Thoracic aorta (tissue), 2 donors: ENCODE measurements around the gene CHSY1. TPM values are rescaled to one million over a fixed set of nuclear protein-coding genes. Genes with fewer than 3 reads are reported as not detected.

ENCODE experiments used
- ATAC-seq: fragments of 150-250 bp; one replicate; pipeline ENCODE4 v1.8.0; 2017; ENCODE audit warnings: low read depth; ENCODE audit not compliant: insufficient number of reproducible peaks, low FRiP score
- DNase-seq: peaks from one replicate; pipeline ENCODE4 v3.0.0-alpha.2; 2020; ENCODE audit warnings: low spot score
- H3K27ac ChIP-seq, 2 donors: fragments of 200-600 bp; sonication (generic); 1 replicate in 1 of 2; 2 replicates in 1 of 2; pipeline ENCODE4 v1.5.1; 2016; ENCODE audit warnings: mild to moderate bottlenecking in 2 of 2, moderate library complexity in 2 of 2
- H3K27me3 ChIP-seq: fragments of 200-600 bp; sonication (generic); replicated peaks from 2 replicates; pipeline ENCODE4 v1.6.0; 2016; ENCODE audit warnings: mild to moderate bottlenecking; ENCODE audit not compliant: insufficient read depth
- H3K36me3 ChIP-seq: fragments of 200-600 bp; sonication (generic); one replicate; pipeline ENCODE4 v1.5.1; 2016
- H3K4me1 ChIP-seq, 2 donors: fragments of 200-600 bp; sonication (generic); 1 replicate in 1 of 2; 2 replicates in 1 of 2; pipeline versions ENCODE4 v1.5.1 to v1.6.0; 2016; ENCODE audit warnings: low read depth in 2 of 2, mild to moderate bottlenecking in 1 of 2; ENCODE audit not compliant: control insufficient read depth in 1 of 2
- H3K4me3 ChIP-seq: fragments of 200-600 bp; sonication (generic); 2 replicates; pipeline ENCODE4 v1.5.1; 2016; ENCODE audit warnings: mild to moderate bottlenecking
- H3K9me3 ChIP-seq: fragments of 200-600 bp; sonication (generic); 2 replicates; pipeline ENCODE4 v1.5.1; 2016
- CTCF ChIP-seq: fragments of 200-600 bp; sonication (generic); IDR thresholded peaks from one replicate; pipeline ENCODE4 v1.5.1; 2019; ENCODE audit warnings: antibody characterized with exemption
- total RNA-seq, 2 donors: library from RNA; depleted of rRNA; stranded (reverse); fragments of >200 nt; gene quantifications; one replicate each; pipeline versions ENCODE4 v1.1.0 to v1.2.3, GENCODE V29; 2016

CHSY1 gene
- total RNA-seq, 2 donors from 2014 or later = 35.7 to 153 TPM

- TF ChIP-seq CTCF = no peak
- DNase-seq (no peak), ATAC-seq (no peak)
- Histone ChIP-seq H3K27ac (peak overlapping the region in 1 of 2 donors; percentile 43), H3K27me3 (no peaks in the 10 kb centered on the region), H3K4me1 (peaks cover 46 to 83% of the 10 kb centered on the region in 2 donors), H3K9me3 (no peaks in the 10 kb centered on the region), H3K36me3 (no peaks in the 10 kb centered on the region), H3K4me3 (no peak overlapping the region)
These were observed 41.4 kb downstream of the CHSY1 start for GRCh38 chr15:101210466-101210865.

DNA sequence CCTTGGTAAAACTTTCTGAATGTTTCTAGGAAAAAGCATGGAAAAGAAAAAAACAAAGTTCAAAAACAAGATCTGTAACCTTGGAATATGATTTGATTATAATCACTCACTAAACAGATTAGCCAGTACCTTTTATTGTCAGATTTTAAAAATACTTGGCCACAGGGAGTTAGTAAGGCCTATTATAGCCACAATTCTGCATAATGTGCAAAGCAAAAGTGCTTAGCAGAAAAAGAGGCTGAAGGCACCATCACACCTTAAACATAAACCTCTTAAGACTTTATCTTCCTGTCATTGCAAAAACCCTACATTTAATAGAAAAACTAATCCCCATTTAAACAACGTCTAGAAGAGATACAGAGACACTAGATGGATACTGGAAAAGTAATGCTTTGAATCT is 41.8 kb downstream of the CHSY1 start:
- no peak for ATAC-seq
- no peak for TF ChIP-seq CTCF
- Histone ChIP-seq H3K9me3 (no peaks in the 10 kb centered on the region), H3K27ac (peak overlapping the region in 1 of 2 donors; percentile 43), H3K4me1 (peaks cover 48 to 87% of the 10 kb centered on the region in 2 donors), H3K4me3 (no peak overlapping the region), H3K27me3 (no peaks in the 10 kb centered on the region), H3K36me3 (no peaks in the 10 kb centered on the region)
- no peak for DNase-seq

DNA sequence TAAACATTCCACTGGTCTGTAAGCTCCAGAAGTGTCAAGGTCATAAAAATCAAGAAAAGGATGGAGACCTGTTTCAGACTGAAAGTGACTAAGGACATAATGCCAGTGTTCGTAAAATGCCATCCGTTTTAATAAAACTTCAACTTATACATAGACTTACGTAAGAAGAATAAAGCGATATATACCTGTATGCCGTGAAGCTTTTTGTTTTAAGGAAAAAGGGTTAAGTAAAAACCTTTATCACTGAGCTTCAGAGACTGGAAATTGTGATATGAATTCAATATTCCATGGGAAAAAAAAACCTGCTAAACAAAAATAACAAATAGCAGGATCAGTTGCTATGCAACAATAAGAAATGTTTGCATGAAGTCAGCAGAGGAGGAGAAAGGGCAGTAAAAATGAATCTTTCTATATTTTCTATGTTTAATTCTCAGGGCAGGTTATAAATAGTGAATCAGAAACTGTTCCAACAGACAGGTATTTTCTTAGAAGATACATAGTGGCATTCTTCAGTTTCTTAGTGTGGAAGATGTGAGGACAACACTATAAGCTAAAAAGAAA is 42.5 kb downstream of the CHSY1 start:
- no peak for TF ChIP-seq CTCF
- Histone ChIP-seq H3K36me3 (no peaks in the 10 kb centered on the region), H3K27me3 (no peaks in the 10 kb centered on the region), H3K9me3 (no peaks in the 10 kb centered on the region), H3K27ac (peak overlapping the region; percentile 23 to 43), H3K4me3 (peak overlapping the region; percentile 8), H3K4me1 (peaks cover 53 to 94% of the 10 kb centered on the region in 2 donors)
- ATAC-seq (no peak), DNase-seq (no peak)

GRCh38 chr15:101207867-101208288 is 44.0 kb downstream of the CHSY1 start:
- ATAC-seq = no peak
- Histone ChIP-seq H3K4me3 (no peak overlapping the region), H3K27ac (peak overlapping the region; percentile 23 to 43), H3K27me3 (no peaks in the 10 kb centered on the region), H3K9me3 (no peaks in the 10 kb centered on the region), H3K4me1 (peaks cover 52 to 96% of the 10 kb centered on the region in 2 donors), H3K36me3 (no peaks in the 10 kb centered on the region)
- no peak for TF ChIP-seq CTCF
- no peak for DNase-seq

DNA sequence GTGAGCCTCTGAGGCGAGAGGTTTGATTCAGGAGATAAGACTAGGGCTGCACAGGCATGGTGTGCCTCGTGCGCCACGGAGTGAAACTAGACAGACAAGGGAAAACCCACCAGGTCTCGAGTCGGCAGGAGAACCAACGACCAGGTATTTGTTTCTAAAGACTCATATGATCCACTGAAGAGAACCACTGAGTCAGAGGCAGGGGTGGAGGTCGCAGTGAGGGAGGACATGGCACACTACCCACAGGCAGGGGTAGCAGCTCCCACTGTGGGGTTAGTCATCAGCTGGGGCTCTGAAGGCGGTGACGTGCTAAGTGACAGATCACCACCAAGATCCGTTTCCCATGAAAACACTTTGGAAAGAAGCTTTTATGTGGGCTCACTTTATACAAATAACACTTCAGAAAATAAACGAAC is 45.7 kb downstream of the CHSY1 start:
- no peaks in the 10 kb centered on the region for H3K27me3 ChIP-seq
- TF ChIP-seq CTCF = no peak
- ATAC-seq (peak; percentile 30), DNase-seq (no peak)
- no peaks in the 10 kb centered on the region for H3K9me3 ChIP-seq
- peaks cover 58 to 96% of the 10 kb centered on the region in 2 donors for H3K4me1 ChIP-seq
- peak overlapping the region; percentile 56 for H3K4me3 ChIP-seq
- peak overlapping the region in 1 of 2 donors; percentile 43 for H3K27ac ChIP-seq
- H3K36me3 ChIP-seq = no peaks in the 10 kb centered on the region
